GM08714 (cell line): ENCODE results near the gene DUS4L.

Experiments used
- H3K4me3 ChIP-seq: fragments of 200-500 bp; sonication (Bioruptor generic); 2 replicates; pipeline ENCODE4 v1.5.1; 2014; ENCODE audit warnings: mild to moderate bottlenecking, low read length, inconsistent platforms
- ZNF274 ChIP-seq: IDR thresholded peaks from 2 replicates; pipeline ENCODE4 v1.6.1; 2012; ENCODE audit warnings: mild to moderate bottlenecking, low read depth, low read length

DUS4L gene

GRCh38 chr7:107615910-107616680, 52.3 kb downstream of the DUS4L start:
- TF ChIP-seq ZNF274 = no peak

GRCh38 chr7:107622429-107622828, 58.7 kb downstream of the DUS4L start:
- no peak overlapping the region for H3K4me3 ChIP-seq
- no peak for TF ChIP-seq ZNF274

More at GRCh38 chr7:107615910-107616680, 52.3 kb downstream of the DUS4L start:
- no peak overlapping the region for H3K4me3 ChIP-seq

GRCh38 chr7:107622894-107623293, 59.1 kb downstream of the DUS4L start:
- H3K4me3 ChIP-seq = no peak overlapping the region
- TF ChIP-seq ZNF274 = no peak

GRCh38 chr7:107627002-107627401, 63.2 kb downstream of the DUS4L start:
- no peak for TF ChIP-seq ZNF274
- no peak overlapping the region for H3K4me3 ChIP-seq
